ENCODE measurements around the gene MRPS21. TPM values are rescaled to one million over a fixed set of nuclear protein-coding genes. Genes with fewer than 3 reads are reported as not detected.

The MRPS21 gene
- total RNA-seq, 1 experiment from 2014 or later, result 102 TPM

Other genes starting within 250 kb of the MRPS21 start
- gene VPS45, start 226.1 kb upstream of the MRPS21 start, total RNA-seq (2014; rRNA removed; shearing (Covaris generic)), result 43.4 and 46.9 TPM in 2 replicates
- 6.7 and 10.1 TPM in 2 replicates for gene PLEKHO1, start 143.9 kb upstream of the MRPS21 start, total RNA-seq (2014; rRNA removed; shearing (Covaris generic))
- gene ANP32E, start 57.7 kb upstream of the MRPS21 start, total RNA-seq (2014; rRNA removed; shearing (Covaris generic)), result 69.0 and 73.9 TPM in 2 replicates
- not detected in 2 replicates for gene CA14, start 36.1 kb upstream of the MRPS21 start, total RNA-seq (2014; rRNA removed; shearing (Covaris generic))
- 123 and 135 TPM in 2 replicates for gene APH1A, start 24.8 kb upstream of the MRPS21 start, total RNA-seq (2014; rRNA removed; shearing (Covaris generic))
- gene C1orf54, start 21.1 kb upstream of the MRPS21 start, total RNA-seq (2014; rRNA removed; shearing (Covaris generic)), result 3.6 TPM in 1 of 2 replicates, not detected in the other
- gene CIART, start 11.3 kb upstream of the MRPS21 start, total RNA-seq (2014; rRNA removed; shearing (Covaris generic)), result 1.1 and 1.4 TPM in 2 replicates
- 76.5 and 89.8 TPM in 2 replicates for gene PRPF3, start 27.7 kb downstream of the MRPS21 start, total RNA-seq (2014; rRNA removed; shearing (Covaris generic))
- gene RPRD2, start 70.3 kb downstream of the MRPS21 start, total RNA-seq (2014; rRNA removed; shearing (Covaris generic)), result 21.8 and 23.0 TPM in 2 replicates
- 40.4 and 42.1 TPM in 2 replicates for gene TARS2, start 193.6 kb downstream of the MRPS21 start, total RNA-seq (2014; rRNA removed; shearing (Covaris generic))
- 11.7 and 12.0 TPM in 2 replicates for gene ECM1, start 214.2 kb downstream of the MRPS21 start, total RNA-seq (2014; rRNA removed; shearing (Covaris generic))
- not detected in 2 replicates for gene FALEC, start 221.9 kb downstream of the MRPS21 start, total RNA-seq (2014; rRNA removed; shearing (Covaris generic))

Measured in NCI-H460 (cell line).